ENCODE results near the gene MYT1. TPM values are rescaled to one million over a fixed set of nuclear protein-coding genes. Genes with fewer than 3 reads are reported as not detected.

Gene MYT1
- total and polyA plus RNA-seq, 2 of the 8 experiments (the other 6 are each of a cell fraction or from before 2014, with no cell fraction given) = 0.63 to 2.0 TPM

DNA sequence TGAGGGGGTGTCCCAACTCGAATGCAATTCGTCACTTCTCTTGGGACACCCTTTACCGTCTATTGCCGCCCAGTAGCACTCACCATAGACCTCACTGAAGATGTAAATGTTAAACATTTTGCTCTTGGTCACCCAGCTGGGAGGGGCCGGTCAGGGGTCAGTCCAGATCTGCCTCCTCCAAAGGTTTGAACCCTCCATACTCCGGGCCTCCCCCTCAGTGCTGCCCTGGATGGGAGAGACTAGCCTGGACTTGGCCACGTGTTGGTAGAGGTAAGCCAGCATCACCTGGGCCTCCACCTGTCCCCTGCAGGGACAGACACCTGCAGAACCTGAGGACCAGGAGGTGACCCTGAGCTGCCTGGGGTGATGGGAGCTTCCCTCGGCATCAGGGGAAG, 5.0 kb upstream of the MYT1 start (continued):
- no peak for TF ChIP-seq TCF12 (IDR thresholded peaks at IDR 0.05; ENCODE audit: low read depth, low read length)
- TF ChIP-seq POLR2A (IDR thresholded peaks at IDR 0.05; ENCODE audit: control extremely low read depth in 1 of 2, low read depth in 2 of 2, low read length in 2 of 2) = no peak
- TF ChIP-seq CEBPB (IDR thresholded peaks at IDR 0.05; ENCODE audit: low read depth, low read length) = no peak
- TF ChIP-seq CBX8 (IDR thresholded peaks at IDR 0.05; ENCODE audit: borderline replicate concordance, low read depth, low read length) = no peak
- TF ChIP-seq, protein P1, sequence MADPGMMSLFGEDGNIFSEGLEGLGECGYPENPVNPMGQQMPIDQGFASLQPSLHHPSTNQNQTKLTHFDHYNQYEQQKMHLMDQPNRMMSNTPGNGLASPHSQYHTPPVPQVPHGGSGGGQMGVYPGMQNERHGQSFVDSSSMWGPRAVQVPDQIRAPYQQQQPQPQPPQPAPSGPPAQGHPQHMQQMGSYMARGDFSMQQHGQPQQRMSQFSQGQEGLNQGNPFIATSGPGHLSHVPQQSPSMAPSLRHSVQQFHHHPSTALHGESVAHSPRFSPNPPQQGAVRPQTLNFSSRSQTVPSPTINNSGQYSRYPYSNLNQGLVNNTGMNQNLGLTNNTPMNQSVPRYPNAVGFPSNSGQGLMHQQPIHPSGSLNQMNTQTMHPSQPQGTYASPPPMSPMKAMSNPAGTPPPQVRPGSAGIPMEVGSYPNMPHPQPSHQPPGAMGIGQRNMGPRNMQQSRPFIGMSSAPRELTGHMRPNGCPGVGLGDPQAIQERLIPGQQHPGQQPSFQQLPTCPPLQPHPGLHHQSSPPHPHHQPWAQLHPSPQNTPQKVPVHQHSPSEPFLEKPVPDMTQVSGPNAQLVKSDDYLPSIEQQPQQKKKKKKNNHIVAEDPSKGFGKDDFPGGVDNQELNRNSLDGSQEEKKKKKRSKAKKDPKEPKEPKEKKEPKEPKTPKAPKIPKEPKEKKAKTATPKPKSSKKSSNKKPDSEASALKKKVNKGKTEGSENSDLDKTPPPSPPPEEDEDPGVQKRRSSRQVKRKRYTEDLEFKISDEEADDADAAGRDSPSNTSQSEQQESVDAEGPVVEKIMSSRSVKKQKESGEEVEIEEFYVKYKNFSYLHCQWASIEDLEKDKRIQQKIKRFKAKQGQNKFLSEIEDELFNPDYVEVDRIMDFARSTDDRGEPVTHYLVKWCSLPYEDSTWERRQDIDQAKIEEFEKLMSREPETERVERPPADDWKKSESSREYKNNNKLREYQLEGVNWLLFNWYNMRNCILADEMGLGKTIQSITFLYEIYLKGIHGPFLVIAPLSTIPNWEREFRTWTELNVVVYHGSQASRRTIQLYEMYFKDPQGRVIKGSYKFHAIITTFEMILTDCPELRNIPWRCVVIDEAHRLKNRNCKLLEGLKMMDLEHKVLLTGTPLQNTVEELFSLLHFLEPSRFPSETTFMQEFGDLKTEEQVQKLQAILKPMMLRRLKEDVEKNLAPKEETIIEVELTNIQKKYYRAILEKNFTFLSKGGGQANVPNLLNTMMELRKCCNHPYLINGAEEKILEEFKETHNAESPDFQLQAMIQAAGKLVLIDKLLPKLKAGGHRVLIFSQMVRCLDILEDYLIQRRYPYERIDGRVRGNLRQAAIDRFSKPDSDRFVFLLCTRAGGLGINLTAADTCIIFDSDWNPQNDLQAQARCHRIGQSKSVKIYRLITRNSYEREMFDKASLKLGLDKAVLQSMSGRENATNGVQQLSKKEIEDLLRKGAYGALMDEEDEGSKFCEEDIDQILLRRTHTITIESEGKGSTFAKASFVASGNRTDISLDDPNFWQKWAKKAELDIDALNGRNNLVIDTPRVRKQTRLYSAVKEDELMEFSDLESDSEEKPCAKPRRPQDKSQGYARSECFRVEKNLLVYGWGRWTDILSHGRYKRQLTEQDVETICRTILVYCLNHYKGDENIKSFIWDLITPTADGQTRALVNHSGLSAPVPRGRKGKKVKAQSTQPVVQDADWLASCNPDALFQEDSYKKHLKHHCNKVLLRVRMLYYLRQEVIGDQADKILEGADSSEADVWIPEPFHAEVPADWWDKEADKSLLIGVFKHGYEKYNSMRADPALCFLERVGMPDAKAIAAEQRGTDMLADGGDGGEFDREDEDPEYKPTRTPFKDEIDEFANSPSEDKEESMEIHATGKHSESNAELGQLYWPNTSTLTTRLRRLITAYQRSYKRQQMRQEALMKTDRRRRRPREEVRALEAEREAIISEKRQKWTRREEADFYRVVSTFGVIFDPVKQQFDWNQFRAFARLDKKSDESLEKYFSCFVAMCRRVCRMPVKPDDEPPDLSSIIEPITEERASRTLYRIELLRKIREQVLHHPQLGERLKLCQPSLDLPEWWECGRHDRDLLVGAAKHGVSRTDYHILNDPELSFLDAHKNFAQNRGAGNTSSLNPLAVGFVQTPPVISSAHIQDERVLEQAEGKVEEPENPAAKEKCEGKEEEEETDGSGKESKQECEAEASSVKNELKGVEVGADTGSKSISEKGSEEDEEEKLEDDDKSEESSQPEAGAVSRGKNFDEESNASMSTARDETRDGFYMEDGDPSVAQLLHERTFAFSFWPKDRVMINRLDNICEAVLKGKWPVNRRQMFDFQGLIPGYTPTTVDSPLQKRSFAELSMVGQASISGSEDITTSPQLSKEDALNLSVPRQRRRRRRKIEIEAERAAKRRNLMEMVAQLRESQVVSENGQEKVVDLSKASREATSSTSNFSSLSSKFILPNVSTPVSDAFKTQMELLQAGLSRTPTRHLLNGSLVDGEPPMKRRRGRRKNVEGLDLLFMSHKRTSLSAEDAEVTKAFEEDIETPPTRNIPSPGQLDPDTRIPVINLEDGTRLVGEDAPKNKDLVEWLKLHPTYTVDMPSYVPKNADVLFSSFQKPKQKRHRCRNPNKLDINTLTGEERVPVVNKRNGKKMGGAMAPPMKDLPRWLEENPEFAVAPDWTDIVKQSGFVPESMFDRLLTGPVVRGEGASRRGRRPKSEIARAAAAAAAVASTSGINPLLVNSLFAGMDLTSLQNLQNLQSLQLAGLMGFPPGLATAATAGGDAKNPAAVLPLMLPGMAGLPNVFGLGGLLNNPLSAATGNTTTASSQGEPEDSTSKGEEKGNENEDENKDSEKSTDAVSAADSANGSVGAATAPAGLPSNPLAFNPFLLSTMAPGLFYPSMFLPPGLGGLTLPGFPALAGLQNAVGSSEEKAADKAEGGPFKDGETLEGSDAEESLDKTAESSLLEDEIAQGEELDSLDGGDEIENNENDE (IDR thresholded peaks at IDR 0.05; ENCODE audit: insufficient replicate concordance, low read length) = no peak
- no peak for TF ChIP-seq ASH2L (IDR thresholded peaks at IDR 0.05; ENCODE audit: low read length)

Measured in H1 (cell line).